ENCODE measurements around the gene MACROH2A2. TPM values are rescaled to one million over a fixed set of nuclear protein-coding genes. Genes with fewer than 3 reads are reported as not detected.

The MACROH2A2 gene
- total RNA-seq, 2 experiments from 2014 or later: 6.3 to 7.4 TPM

DNA sequence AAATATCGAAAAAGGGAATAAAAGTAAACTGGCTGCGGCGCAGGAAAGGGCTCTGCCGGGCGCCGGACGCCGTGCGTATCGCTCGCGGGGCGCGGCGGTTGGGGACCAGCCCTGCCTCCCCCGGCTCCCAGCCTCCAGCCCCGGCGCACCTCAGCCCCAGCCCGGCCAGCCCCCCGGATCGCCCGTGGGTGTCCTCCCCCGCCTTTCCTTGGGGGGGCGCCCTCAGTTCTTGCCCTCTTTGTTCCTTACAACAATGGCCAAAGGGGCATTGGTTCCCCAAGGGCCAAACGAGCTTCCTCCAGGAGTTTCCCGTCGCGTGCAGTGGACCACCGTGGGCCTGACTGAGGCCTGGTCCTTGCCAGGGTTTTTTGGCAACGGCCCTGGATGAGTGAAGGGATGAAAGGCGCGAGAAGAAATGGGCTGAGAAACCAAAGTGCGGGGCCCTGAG is 1.2 kb downstream of the MACROH2A2 start:
- CTCF ChIA-PET: interaction anchor here (0.5 to 1.6 kb wide), 4 partner anchors 47 to 92 kb away, joined by 3 read pairs; partner anchors contain the start of gene TYSND1

DNA sequence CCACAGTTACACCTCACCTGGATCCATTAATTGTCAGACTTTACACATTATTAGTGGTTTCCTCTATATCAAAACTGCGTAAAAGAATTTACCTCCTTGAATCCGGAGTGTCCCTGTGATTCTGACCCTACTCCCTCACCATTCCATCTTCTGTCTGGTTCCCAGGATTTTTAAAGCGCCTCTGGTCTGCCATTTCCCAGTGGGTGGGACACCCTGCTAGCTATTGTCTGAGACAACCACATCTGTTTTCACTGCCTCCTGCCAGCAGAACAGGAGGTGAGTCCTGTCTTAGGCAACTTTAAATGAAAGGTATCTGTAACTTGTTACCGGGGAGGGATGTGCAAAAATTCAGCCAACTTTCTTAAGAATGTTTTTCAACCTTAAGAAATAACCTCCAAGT is 2.3 kb downstream of the MACROH2A2 start:
- H3K4me1 Mint-ChIP-seq: peaks cover 8% of the 10 kb centered on the region
- no peak overlapping the region for H3K27ac Mint-ChIP-seq
- no peaks in the 10 kb centered on the region for H3K9me3 Mint-ChIP-seq (ENCODE audit: low read depth)
- CTCF ChIA-PET: interaction anchor here (1.1 to 1.6 kb wide), 4 partner anchors 8 to 91 kb away, joined by 3 read pairs; partner anchors contain the start of gene TYSND1
- DNase-seq (no peak), ATAC-seq (no peak)
- H3K4me3 Mint-ChIP-seq: peak overlapping the region; percentile 80
- peaks cover 55% of the 10 kb centered on the region for H3K27me3 Mint-ChIP-seq
- H3K36me3 Mint-ChIP-seq: peaks cover 2% of the 10 kb centered on the region

More for the DNA sequence above, 1.2 kb downstream of the MACROH2A2 start:
- no peaks in the 10 kb centered on the region for H3K9me3 Mint-ChIP-seq (ENCODE audit: low read depth)
- peak overlapping the region; percentile 80 for H3K4me3 Mint-ChIP-seq
- H3K36me3 Mint-ChIP-seq: peaks cover 2% of the 10 kb centered on the region
- ATAC-seq: peak; percentile 65
- H3K27ac Mint-ChIP-seq: no peak overlapping the region
- peaks cover 8% of the 10 kb centered on the region for H3K4me1 Mint-ChIP-seq
- peak; percentile 54 for DNase-seq
- H3K27me3 Mint-ChIP-seq: peaks cover 65% of the 10 kb centered on the region

DNA sequence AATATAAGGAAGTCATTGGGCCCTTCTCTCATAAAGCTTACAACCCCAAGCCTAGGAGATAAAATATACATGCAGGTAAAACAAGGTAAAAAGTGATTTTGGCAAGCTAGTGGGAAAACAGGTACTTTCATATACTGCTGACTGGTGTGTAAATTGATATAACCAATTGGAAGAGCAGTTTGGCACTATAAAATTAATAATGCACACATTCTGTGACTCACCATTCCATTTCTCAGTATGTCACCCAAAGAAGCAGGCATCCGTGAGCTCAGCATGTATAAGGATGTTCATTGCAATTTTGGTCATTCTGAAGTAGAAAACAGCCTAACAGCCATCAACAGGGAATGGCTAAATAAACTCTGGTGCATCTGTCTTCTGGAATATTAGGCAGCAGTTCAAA is 2.9 kb downstream of the MACROH2A2 start:
- no peak overlapping the region for H3K4me3 Mint-ChIP-seq
- H3K36me3 Mint-ChIP-seq: peaks cover 2% of the 10 kb centered on the region
- H3K4me1 Mint-ChIP-seq: peaks cover 8% of the 10 kb centered on the region
- no peak overlapping the region for H3K27ac Mint-ChIP-seq
- DNase-seq (no peak), ATAC-seq (no peak)
- peaks cover 51% of the 10 kb centered on the region for H3K27me3 Mint-ChIP-seq
- CTCF ChIA-PET: interaction anchor here (1.3 kb wide), 1 partner anchor 7 kb away, joined by 3 read pairs; no protein-coding TSS in a partner anchor
- H3K9me3 Mint-ChIP-seq (ENCODE audit: low read depth): no peaks in the 10 kb centered on the region

DNA sequence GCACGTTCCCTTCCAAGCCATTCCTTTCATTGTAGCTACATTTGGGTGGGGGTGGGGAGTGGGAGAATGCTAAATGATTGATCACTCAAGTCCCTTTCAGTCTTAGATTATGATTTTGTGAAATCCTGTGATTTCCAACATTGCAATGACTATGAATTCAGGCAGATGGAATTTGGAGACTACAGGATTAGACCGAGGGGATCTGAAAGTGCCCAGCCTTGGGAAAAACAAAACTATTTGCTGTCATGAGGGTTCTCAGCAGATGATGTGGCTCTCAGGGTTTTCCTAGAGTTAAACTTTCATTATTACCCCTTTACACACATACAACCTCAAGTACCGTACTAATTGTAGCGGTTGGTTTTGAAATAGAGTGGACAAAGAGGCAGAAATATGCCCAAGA is 4.7 kb downstream of the MACROH2A2 start:
- Mint-ChIP-seq H3K36me3 (peaks cover 2% of the 10 kb centered on the region), H3K9me3 (ENCODE audit: low read depth) (no peaks in the 10 kb centered on the region), H3K27ac (no peak overlapping the region), H3K27me3 (peaks cover 34% of the 10 kb centered on the region), H3K4me3 (no peak overlapping the region), H3K4me1 (peaks cover 6% of the 10 kb centered on the region)
- ATAC-seq (no peak), DNase-seq (no peak)
- CTCF ChIA-PET: no interaction called here

DNA sequence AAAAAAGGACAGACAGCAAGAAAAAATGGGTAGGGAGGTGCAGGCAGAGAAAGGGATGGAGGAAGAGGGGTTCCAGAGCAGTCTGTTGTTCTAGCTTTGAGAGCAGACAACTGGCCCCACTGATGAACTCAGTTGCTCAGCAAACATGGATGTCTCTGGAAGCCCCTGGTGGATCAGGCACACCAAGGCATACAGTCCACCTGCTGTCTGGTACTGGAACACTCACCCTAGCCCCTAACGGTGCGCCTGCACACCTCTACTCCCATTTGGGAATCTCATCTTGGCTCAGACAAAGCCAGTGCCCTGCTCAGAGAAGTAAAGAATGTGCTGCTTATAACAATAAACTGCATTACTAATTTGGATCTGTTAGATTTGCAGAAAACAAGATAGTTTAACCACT is 7.7 kb downstream of the MACROH2A2 start:
- H3K27me3 Mint-ChIP-seq: peaks cover 14% of the 10 kb centered on the region
- peaks cover 15% of the 10 kb centered on the region for H3K4me1 Mint-ChIP-seq
- H3K4me3 Mint-ChIP-seq: no peak overlapping the region
- CTCF ChIA-PET: no interaction called here
- DNase-seq (no peak), ATAC-seq (no peak)
- H3K27ac Mint-ChIP-seq: no peak overlapping the region
- H3K9me3 Mint-ChIP-seq (ENCODE audit: low read depth): no peaks in the 10 kb centered on the region
- H3K36me3 Mint-ChIP-seq: no peaks in the 10 kb centered on the region

DNA sequence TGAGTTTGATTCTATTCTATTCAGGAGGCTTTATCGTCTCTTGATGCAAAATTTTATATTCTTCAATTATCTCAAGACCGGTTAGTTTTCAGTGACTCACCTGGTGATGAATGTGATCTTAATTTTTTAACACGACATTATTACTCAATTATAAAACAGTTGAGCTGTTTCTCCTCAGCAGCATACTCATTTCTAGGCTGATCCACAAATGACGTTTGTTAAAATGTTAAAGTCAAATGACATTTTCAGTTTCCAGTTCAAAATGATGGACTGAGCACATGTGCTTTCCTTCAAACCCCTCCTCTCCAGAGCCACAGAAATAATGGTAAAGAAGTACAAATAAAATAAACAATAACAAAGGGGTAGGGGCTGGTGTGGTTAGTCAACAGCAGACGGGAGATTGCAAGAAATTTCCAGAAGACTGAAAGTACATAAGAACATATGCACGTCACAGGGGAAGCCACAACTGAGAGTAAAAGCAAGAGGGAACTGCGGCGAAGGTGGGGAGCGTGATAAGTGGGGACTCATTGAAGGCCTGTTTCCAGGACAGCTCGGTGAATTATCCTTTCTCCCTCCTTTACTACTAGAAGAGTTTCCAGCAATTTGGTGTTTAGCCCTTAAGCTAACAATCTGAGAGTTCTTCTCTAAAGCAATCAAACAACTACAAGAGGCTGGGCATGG is 10.9 kb downstream of the MACROH2A2 start:
- peak overlapping the region; percentile 63 for H3K27ac Mint-ChIP-seq
- H3K9me3 Mint-ChIP-seq (ENCODE audit: low read depth): no peaks in the 10 kb centered on the region
- CTCF ChIA-PET: interaction anchor here (1.0 to 2.5 kb wide), 3 partner anchors 9 to 52 kb away, joined by 3 to 11 read pairs (median 3); no protein-coding TSS in a partner anchor
- peak overlapping the region; percentile 34 for H3K4me3 Mint-ChIP-seq
- DNase-seq (peak; percentile 73), ATAC-seq (peak; percentile 84)
- peaks cover 16% of the 10 kb centered on the region for H3K4me1 Mint-ChIP-seq
- no peaks in the 10 kb centered on the region for H3K27me3 Mint-ChIP-seq
- H3K36me3 Mint-ChIP-seq: no peaks in the 10 kb centered on the region

DNA sequence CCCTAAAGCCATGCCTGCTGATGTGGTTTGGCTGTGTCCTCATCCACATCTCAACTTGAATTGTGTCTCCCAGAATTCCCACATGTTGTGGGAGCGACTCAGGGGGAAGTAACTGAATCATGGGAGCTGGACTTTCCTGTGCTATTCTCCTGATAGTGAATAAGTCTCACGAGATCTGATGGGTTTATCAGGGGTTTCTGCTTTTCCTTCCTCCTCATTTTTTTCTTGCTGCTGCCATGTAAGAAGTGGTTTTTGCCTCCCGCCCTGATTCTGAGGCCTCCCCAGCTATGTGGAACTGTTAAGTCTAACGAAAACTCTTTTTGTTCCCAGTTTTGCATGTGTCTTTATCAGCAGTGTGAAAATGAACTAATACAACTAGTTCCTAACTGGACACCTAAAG is 11.8 kb downstream of the MACROH2A2 start:
- Mint-ChIP-seq H3K27ac (no peak overlapping the region), H3K4me1 (peaks cover 16% of the 10 kb centered on the region), H3K9me3 (ENCODE audit: low read depth) (no peaks in the 10 kb centered on the region), H3K4me3 (no peak overlapping the region), H3K36me3 (no peaks in the 10 kb centered on the region), H3K27me3 (no peaks in the 10 kb centered on the region)
- no peak for ATAC-seq
- CTCF ChIA-PET: interaction anchor here (1.2 kb wide), 1 partner anchor 82 kb away, joined by 6 read pairs; the partner anchor contains the start of gene TYSND1
- DNase-seq: no peak

DNA sequence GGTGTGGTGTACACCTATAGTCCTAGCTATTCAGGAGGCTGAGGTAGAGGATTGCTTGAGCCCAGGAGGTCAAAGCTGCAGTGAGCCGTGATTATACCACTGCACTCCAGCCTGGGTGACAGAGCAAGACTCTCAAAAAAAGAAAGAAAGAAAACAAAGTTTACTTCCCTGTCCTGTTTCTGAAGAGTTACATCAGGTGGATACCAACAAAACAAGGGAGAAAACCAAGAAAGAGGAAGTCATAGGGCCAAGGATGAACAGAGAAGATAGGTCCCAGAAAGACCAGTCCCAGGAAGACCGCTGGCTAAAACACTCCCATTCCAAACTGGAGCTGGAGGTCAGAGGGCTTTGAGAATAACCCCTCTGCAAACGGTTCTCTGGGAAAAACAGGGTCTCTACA is 13.5 kb downstream of the MACROH2A2 start:
- H3K36me3 Mint-ChIP-seq: no peaks in the 10 kb centered on the region
- H3K4me1 Mint-ChIP-seq: peaks cover 16% of the 10 kb centered on the region
- no peaks in the 10 kb centered on the region for H3K27me3 Mint-ChIP-seq
- CTCF ChIA-PET: interaction anchor here (1.2 kb wide), 1 partner anchor 108 kb away, joined by 4 read pairs; no protein-coding TSS in a partner anchor
- ATAC-seq (no peak), DNase-seq (no peak)
- no peak overlapping the region for H3K27ac Mint-ChIP-seq
- no peak overlapping the region for H3K4me3 Mint-ChIP-seq
- no peaks in the 10 kb centered on the region for H3K9me3 Mint-ChIP-seq (ENCODE audit: low read depth)

DNA sequence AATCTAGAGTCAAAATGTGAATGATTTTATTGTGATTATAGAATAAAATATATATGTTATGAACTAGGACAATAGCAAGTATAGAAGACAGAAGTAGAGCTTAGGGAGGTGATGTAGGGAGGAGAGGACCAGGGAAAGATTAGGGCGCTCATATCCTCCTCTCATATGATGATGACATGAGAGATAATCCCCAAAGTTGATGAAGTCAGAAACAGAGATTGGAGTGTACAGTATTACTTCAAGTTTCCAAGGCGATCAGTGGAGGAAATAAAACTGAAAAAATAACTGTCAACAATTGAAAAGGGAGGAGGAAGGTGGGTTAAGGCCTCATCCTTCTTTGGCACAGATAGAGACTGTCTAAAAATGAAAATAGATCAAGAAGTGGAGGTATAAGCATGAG is 14.9 kb downstream of the MACROH2A2 start:
- Mint-ChIP-seq H3K27ac (no peak overlapping the region), H3K4me1 (peaks cover 16% of the 10 kb centered on the region), H3K36me3 (no peaks in the 10 kb centered on the region), H3K9me3 (ENCODE audit: low read depth) (no peaks in the 10 kb centered on the region), H3K27me3 (no peaks in the 10 kb centered on the region), H3K4me3 (no peak overlapping the region)
- DNase-seq (no peak), ATAC-seq (no peak)
- CTCF ChIA-PET: interaction anchor here (1.2 to 1.3 kb wide), 2 partner anchors 12 to 109 kb away, joined by 3 to 4 read pairs; no protein-coding TSS in a partner anchor

DNA sequence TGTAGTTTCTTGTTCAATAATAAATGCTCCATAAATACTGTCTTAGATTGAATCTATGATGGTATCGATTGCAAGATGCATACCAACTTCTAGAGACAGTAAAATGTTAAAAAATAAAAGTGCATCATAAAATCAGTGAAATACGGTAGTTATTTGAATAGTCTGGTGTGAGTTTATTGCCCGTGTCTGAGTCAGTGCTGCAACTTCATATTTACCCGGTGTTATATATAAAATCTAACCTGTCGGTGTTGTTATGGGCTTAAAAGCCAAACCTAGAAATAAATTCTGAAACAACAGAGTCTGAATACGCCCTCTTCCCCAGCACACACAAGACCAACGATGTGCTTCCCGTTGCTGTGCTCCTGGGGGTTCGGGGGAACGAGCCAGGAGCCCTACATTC is 16.3 kb downstream of the MACROH2A2 start:
- CTCF ChIA-PET: interaction anchor here (1.3 kb wide), 1 partner anchor 11 kb away, joined by 3 read pairs; no protein-coding TSS in a partner anchor
- H3K4me1 Mint-ChIP-seq: peaks cover 6% of the 10 kb centered on the region
- no peak overlapping the region for H3K27ac Mint-ChIP-seq
- no peaks in the 10 kb centered on the region for H3K36me3 Mint-ChIP-seq
- no peaks in the 10 kb centered on the region for H3K27me3 Mint-ChIP-seq
- no peak for DNase-seq
- no peak overlapping the region for H3K4me3 Mint-ChIP-seq
- ATAC-seq: no peak
- no peaks in the 10 kb centered on the region for H3K9me3 Mint-ChIP-seq (ENCODE audit: low read depth)

DNA sequence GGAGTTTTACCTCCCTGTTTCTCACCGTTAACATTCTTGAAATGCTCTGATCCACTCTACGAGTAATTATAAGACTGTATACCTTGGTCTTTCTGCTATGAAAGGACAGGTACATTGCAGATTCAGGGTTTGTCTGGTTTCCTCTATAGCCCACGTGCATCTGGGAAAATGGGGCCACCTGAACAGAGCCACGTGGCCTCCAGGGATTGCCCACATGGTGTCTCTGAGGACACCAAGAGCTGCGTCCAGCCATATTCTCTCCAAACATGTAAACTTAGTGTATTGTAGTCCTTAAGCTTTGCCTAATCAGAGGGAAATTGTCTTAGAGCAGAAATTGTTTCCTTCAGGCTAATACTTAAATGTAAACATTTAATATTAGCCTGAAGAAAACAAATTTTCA is 16.7 kb downstream of the MACROH2A2 start:
- Mint-ChIP-seq H3K27me3 (no peaks in the 10 kb centered on the region), H3K4me3 (no peak overlapping the region), H3K36me3 (no peaks in the 10 kb centered on the region), H3K9me3 (ENCODE audit: low read depth) (no peaks in the 10 kb centered on the region), H3K4me1 (peaks cover 5% of the 10 kb centered on the region), H3K27ac (no peak overlapping the region)
- CTCF ChIA-PET: no interaction called here
- ATAC-seq (no peak), DNase-seq (no peak)

DNA sequence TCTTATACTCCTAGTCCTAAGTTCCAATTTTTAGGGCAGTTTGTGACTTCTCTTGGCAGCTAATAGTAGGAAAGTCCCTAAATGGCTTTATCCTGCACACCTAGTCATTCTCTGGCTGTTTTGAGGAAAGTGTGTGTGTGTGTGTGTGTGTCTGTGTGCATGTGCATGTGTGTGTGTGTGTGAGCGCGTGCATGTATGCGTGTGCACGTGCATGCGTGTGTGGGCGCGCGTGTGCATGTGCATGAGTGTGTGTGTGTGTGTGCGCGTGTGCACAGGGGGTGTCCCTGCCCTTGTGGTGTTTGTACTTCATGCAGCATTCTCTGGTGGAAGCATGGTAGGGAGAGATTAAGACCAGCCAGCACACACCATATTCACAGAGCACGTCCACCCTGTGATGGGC is 18.2 kb downstream of the MACROH2A2 start:
- peaks cover 1% of the 10 kb centered on the region for H3K4me1 Mint-ChIP-seq
- DNase-seq (no peak), ATAC-seq (no peak)
- CTCF ChIA-PET: no interaction called here
- H3K27ac Mint-ChIP-seq: no peak overlapping the region
- H3K4me3 Mint-ChIP-seq: no peak overlapping the region
- H3K9me3 Mint-ChIP-seq (ENCODE audit: low read depth): no peaks in the 10 kb centered on the region
- no peaks in the 10 kb centered on the region for H3K27me3 Mint-ChIP-seq
- no peaks in the 10 kb centered on the region for H3K36me3 Mint-ChIP-seq

DNA sequence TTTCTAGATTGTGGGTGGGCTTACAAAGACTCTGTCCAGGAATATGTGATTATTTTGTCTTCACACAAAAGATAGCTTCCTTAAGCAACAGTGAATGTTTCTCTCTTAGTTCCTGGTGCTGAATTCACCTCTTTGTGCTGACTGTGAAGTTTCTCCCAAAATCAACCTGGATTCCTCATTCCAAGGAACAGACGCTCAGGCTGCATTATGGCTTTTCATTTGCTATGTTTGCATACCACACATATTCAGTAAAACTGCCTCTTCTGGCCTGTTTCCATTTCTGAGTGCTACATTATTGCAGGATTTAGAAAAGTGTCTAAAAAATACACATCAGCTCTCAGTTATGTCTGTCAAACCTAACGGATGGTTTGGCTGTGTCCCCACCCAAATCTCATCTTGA is 21.5 kb downstream of the MACROH2A2 start:
- H3K9me3 Mint-ChIP-seq (ENCODE audit: low read depth): no peaks in the 10 kb centered on the region
- H3K36me3 Mint-ChIP-seq: no peaks in the 10 kb centered on the region
- H3K4me1 Mint-ChIP-seq: no peaks in the 10 kb centered on the region
- CTCF ChIA-PET: interaction anchor here (1.0 to 1.2 kb wide), 2 partner anchors 30 to 290 kb away, joined by 3 read pairs; no protein-coding TSS in a partner anchor
- no peak overlapping the region for H3K4me3 Mint-ChIP-seq
- H3K27ac Mint-ChIP-seq: no peak overlapping the region
- no peak for DNase-seq
- ATAC-seq: no peak
- H3K27me3 Mint-ChIP-seq: peaks cover 5% of the 10 kb centered on the region

DNA sequence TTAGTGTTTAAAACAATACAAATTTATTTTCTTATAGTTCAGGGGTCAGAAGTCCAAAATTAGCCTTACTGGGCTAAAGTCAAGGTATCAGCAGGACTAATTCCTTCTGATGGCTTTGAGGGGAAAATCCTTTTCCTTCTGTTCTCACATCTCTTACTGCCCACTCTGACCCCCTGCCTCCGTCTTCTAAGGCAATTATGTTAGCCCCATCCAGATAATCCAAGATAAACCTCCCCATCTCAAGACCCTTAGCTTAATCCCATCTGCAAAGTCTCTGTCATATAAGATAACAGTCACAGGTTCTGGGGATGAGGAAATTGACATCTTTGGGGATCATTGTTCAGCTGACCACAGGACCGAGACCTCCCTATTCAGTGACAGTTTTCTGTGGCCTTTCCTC is 22.3 kb downstream of the MACROH2A2 start:
- Mint-ChIP-seq H3K9me3 (ENCODE audit: low read depth) (no peaks in the 10 kb centered on the region), H3K4me1 (no peaks in the 10 kb centered on the region), H3K27me3 (peaks cover 5% of the 10 kb centered on the region), H3K4me3 (no peak overlapping the region), H3K27ac (no peak overlapping the region), H3K36me3 (no peaks in the 10 kb centered on the region)
- CTCF ChIA-PET: no interaction called here
- ATAC-seq (no peak), DNase-seq (no peak)

Data from activated CD8-positive, alpha-beta memory T cell treated with anti-CD3 and anti-CD28 coated beads, Interleukin-2, amount 10 ng/mL, durations not matched to agents 7 days and 5 days (primary cell).